Measurements from ENCODE around the gene PDCD4.

DNA sequence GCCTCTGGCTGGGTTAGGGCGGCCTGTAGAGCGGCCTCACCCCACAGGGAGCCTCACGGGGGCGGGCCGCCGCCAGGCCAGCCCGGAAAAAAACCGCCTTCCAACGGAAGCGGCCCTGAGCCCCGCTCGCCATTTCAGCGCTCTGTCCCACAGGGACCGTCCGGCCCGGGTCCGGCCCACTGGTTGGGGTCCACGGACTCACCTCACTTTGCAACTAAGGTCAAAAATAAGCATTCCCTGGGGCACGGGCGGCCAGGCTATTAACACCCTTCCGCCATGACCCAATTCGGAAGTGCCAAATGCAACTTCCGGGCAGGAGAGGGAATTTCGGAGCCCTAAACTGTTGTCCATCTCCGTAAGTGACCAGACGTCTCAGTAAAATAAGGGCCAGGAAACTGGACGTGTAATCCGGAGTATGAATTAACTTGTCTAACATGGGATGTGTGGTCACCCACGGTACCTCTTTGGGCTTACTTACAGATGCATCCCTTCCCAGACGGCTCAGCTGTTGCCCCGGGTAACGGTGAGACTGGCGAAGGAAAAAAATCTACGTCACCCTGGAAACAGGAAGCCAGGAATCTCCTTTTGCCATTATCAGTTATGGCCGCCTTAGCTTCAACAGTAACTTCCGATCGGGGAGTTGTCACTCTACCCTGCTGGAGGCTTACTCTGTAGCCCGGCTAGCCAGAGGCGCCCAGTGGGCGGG, 47.1 kb downstream of the PDCD4 start, which contains the start of gene BBIP1:
- TF ChIP-seq, protein P1, sequence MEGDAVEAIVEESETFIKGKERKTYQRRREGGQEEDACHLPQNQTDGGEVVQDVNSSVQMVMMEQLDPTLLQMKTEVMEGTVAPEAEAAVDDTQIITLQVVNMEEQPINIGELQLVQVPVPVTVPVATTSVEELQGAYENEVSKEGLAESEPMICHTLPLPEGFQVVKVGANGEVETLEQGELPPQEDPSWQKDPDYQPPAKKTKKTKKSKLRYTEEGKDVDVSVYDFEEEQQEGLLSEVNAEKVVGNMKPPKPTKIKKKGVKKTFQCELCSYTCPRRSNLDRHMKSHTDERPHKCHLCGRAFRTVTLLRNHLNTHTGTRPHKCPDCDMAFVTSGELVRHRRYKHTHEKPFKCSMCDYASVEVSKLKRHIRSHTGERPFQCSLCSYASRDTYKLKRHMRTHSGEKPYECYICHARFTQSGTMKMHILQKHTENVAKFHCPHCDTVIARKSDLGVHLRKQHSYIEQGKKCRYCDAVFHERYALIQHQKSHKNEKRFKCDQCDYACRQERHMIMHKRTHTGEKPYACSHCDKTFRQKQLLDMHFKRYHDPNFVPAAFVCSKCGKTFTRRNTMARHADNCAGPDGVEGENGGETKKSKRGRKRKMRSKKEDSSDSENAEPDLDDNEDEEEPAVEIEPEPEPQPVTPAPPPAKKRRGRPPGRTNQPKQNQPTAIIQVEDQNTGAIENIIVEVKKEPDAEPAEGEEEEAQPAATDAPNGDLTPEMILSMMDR (IDR thresholded peaks at IDR 0.05 in 4 of 5, conservative IDR thresholded peaks at IDR 0.05 in 1 of 5) = peak in 1 of 5 experiments; percentile 1
- TF ChIP-seq POLR2A (IDR thresholded peaks at IDR 0.05) = peak; percentile 61 to 63

Data from gastrocnemius medialis (tissue), 4 donors.